ENCODE data around the gene EFCAB13. TPM values are rescaled to one million over a fixed set of nuclear protein-coding genes. Genes with fewer than 3 reads are reported as not detected.
A peak's percentile ranks its signal among the peaks of the same experiment; 100 is the strongest.

The EFCAB13 gene
- total RNA-seq, 1 donor from 2014 or later: 6.7 TPM

DNA sequence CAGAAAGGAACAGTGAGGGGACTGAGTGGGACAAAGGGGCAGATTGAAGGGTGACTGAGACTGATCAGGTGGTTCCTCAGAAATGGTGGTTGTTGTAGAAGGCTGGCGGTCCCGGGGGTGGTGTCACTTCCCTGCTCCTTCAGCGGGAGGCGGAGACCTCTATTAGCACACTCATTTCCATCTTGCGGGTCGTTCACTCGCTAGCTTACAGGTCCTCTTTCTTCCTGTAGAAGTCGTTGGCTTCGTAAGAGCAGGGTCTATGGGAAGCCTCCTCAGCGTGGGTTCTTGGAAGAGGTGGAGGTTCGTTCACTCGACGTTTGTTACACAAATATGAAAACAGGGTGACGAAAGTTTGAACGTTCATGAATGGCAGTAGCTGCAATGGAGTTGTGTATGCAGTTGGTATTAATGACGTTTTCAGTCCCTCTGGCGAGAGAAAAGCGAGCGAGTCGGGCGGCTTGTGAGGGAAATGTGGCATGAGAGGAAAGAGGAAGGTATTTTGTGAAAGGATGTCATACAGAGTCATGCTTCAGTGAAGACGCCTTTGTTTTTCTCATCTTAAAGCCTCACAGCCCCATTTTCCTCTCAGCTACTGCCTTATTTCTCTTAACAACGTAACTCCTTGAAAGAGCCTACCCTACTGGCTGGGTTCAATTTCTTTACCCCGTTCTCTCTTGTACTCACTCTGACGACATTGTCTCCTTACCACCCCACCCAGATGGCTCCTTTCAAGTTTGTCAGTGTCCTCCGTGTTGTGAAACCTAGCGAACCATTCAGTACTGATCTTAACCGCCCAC lies 667 bp downstream of the EFCAB13 start:
- TF ChIP-seq, protein P1, sequence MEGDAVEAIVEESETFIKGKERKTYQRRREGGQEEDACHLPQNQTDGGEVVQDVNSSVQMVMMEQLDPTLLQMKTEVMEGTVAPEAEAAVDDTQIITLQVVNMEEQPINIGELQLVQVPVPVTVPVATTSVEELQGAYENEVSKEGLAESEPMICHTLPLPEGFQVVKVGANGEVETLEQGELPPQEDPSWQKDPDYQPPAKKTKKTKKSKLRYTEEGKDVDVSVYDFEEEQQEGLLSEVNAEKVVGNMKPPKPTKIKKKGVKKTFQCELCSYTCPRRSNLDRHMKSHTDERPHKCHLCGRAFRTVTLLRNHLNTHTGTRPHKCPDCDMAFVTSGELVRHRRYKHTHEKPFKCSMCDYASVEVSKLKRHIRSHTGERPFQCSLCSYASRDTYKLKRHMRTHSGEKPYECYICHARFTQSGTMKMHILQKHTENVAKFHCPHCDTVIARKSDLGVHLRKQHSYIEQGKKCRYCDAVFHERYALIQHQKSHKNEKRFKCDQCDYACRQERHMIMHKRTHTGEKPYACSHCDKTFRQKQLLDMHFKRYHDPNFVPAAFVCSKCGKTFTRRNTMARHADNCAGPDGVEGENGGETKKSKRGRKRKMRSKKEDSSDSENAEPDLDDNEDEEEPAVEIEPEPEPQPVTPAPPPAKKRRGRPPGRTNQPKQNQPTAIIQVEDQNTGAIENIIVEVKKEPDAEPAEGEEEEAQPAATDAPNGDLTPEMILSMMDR (IDR thresholded peaks at IDR 0.05; ENCODE audit: insufficient read depth, low read length, poor library complexity, severe bottlenecking): no peak
- Histone ChIP-seq H3K4me3 (ENCODE audit: low read depth, low read length) (peak overlapping the region; percentile 55), H3K27me3 (ENCODE audit: control insufficient read depth, insufficient read depth, low read length) (no peaks in the 10 kb centered on the region), H3K36me3 (ENCODE audit: control insufficient read depth, insufficient read depth, low read length) (no peaks in the 10 kb centered on the region)
- DNase-seq (ENCODE audit: low read depth): no peak

DNA sequence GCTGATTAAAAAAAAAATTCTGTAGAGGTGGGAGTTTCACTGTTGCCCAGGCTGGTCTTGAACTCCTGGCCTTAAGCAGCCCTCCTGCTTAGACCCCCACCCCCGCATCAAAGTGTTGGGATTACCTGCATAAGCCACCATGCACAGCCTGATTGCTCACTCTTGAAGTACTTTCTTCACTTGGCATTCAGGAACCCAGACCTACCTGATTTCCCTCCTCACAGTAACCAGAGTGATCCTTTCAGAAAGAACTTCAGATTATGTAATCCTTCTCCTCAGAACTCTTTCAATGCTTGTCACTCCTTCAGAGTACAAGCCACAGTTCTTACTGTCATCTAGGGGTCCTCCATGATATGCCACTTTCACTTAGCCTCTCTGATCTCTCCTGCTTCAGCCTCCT lies 1.4 kb downstream of the EFCAB13 start:
- no peaks in the 10 kb centered on the region for H3K27me3 ChIP-seq (ENCODE audit: control insufficient read depth, insufficient read depth, low read length)
- TF ChIP-seq, protein P1 (IDR thresholded peaks at IDR 0.05; ENCODE audit: insufficient read depth, low read length, poor library complexity, severe bottlenecking): no peak

DNA sequence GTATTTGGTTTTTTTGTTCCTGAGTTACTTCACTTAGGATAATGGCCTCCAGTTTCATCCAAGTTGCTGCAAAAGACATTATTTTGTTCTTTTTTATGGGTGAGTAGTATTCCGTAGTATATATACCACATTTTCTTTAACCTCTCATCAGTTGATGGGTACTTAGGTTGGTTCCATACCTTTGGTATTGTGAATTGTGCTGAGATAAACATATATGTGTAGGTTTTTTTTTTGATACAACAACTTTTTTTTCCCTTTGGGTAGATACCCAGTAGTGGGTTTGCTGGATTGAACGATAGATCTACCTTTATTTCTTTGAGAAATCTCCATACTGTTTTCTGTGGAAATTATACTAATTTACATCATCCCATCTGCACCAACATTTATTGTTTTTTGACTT lies 6.8 kb downstream of the EFCAB13 start:
- Histone ChIP-seq H3K4me3 (ENCODE audit: low read depth, low read length) (no peak overlapping the region), H3K27me3 (ENCODE audit: control insufficient read depth, insufficient read depth, low read length) (no peaks in the 10 kb centered on the region), H3K36me3 (ENCODE audit: control insufficient read depth, insufficient read depth, low read length) (no peaks in the 10 kb centered on the region)
- TF ChIP-seq, protein P1 (IDR thresholded peaks at IDR 0.05; ENCODE audit: insufficient read depth, low read length, poor library complexity, severe bottlenecking): no peak
- no peak for DNase-seq (ENCODE audit: low read depth)

More for the DNA sequence above, 1.4 kb downstream of the EFCAB13 start:
- no peak overlapping the region for H3K4me3 ChIP-seq (ENCODE audit: low read depth, low read length)
- no peak for DNase-seq (ENCODE audit: low read depth)
- H3K36me3 ChIP-seq (ENCODE audit: control insufficient read depth, insufficient read depth, low read length): no peaks in the 10 kb centered on the region

DNA sequence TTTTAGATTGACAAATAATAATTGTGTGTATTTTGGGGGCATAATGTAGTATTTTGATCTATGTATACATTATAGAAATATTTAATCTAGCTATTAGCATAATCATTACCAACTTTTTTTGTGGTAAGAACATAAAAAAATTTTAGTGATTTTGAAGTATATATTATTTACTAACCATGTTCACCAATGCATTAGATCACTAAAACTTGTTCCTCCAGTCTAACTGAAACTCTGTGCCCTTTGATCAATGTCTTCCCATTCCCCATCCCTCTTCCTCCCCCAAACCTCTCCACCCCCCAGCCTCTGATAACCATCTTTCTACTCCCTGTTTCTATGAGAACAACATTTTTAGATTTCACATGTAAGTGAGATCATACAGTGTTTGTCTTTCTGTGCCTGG lies 8.5 kb downstream of the EFCAB13 start:
- TF ChIP-seq, protein P1 (IDR thresholded peaks at IDR 0.05; ENCODE audit: insufficient read depth, low read length, poor library complexity, severe bottlenecking): no peak
- Histone ChIP-seq H3K27me3 (ENCODE audit: control insufficient read depth, insufficient read depth, low read length) (no peaks in the 10 kb centered on the region), H3K36me3 (ENCODE audit: control insufficient read depth, insufficient read depth, low read length) (no peaks in the 10 kb centered on the region), H3K4me3 (ENCODE audit: low read depth, low read length) (no peak overlapping the region)
- DNase-seq (ENCODE audit: low read depth): no peak

DNA sequence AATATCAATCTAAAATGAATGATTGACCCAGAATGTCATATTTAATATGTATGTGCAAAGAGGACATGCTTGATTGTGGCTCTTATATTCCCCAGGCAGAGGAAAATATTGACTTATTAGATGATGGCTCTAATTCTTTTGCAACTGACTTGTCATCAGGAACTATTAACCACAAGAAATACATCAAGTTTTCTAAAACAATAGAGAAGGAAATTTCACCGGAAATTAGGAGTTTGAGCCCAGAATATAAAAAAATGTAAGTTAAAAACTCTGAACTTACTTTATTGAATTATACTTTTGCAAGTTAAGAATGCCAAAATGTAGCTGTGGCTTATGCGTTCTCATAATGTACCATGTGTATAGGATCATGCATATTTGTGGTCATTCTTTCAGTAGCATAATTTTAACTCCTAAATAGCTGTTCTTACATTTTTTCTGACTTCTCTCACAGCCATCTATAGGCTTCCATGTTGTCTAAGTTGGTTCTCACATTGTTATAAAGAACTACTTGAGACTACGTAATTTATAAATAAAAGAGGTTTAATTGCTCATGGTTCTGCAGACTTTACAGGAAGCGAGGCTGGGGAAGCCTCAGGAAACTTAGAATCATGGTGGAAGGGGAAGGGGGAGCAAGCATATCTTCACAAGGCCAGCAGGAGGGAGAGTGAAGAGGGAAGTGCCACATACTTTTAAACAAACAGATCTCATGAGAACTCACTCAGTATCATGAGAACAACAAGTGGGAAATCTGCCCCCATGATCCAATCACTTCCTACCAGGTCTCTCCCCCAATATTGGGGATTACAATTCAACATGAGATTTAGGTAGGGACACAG lies 11.6 kb downstream of the EFCAB13 start:
- no peaks in the 10 kb centered on the region for H3K36me3 ChIP-seq (ENCODE audit: control insufficient read depth, insufficient read depth, low read length)
- H3K27me3 ChIP-seq (ENCODE audit: control insufficient read depth, insufficient read depth, low read length): no peaks in the 10 kb centered on the region
- DNase-seq (ENCODE audit: low read depth): no peak
- H3K4me3 ChIP-seq (ENCODE audit: low read depth, low read length): no peak overlapping the region
- TF ChIP-seq, protein P1 (IDR thresholded peaks at IDR 0.05; ENCODE audit: insufficient read depth, low read length, poor library complexity, severe bottlenecking): no peak
